Measurements from ENCODE around the gene DIS3L2.

The DIS3L2 gene

GRCh38 chr2:231918501-231919330, 42.8 kb upstream of the DIS3L2 start:
- H3K27ac ChIP-seq: no peak overlapping the region
- H3K36me3 ChIP-seq (ENCODE audit: control insufficient read depth, insufficient read depth, low read length): no peaks in the 10 kb centered on the region
- no peak overlapping the region for H3K4me3 ChIP-seq (ENCODE audit: low read depth, low read length)
- no peak for TF ChIP-seq CTCF (IDR thresholded peaks at IDR 0.05)
- H3K27me3 ChIP-seq (ENCODE audit: control insufficient read depth, insufficient read depth, low read length): no peaks in the 10 kb centered on the region
- no peak overlapping the region for H2AFZ ChIP-seq
- no peaks in the 10 kb centered on the region for H3K9me3 ChIP-seq (ENCODE audit: control insufficient read depth, low read length)
- no peaks in the 10 kb centered on the region for H3K79me2 ChIP-seq
- H3K4me1 ChIP-seq: no peaks in the 10 kb centered on the region
- H3K9ac ChIP-seq: no peak overlapping the region
- H3K4me2 ChIP-seq (ENCODE audit: low read length): no peak overlapping the region

DNA sequence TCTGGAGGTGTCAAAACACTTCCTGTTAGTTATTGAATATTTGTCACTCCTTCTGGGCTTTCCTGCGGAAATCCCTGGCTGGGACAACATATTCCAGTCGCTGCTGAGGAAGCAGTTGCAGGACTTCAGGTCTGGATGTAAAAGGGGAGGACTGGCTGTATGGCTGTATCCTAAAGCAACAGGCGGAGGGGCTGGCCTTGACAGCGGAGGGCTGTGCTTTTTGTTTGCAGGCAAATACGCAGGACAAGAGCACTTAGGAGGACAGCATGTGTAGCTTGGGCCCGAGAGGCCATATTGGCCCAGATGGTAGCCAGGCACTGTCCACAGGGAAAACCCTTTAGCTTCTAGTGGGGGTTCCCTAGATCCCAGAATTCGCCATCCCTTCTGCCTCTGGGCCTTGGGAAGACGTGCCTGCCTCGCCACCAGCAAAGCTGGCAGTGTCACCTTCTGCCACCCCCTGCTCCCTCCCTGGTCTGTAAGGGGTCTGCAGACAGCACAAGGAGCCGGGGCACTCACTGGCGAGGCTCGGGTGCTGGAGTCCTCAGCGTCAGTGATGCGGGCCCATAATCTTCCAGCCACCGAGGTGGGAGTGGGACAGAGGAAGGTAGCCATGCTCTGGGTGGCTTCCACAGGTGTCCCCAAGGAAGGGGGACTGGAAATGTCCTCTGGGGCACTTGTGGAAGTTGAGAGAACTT, 42.0 kb upstream of the DIS3L2 start:
- no peaks in the 10 kb centered on the region for H3K4me1 ChIP-seq
- no peak overlapping the region for H3K27ac ChIP-seq
- H3K27me3 ChIP-seq (ENCODE audit: control insufficient read depth, insufficient read depth, low read length): no peaks in the 10 kb centered on the region

DNA sequence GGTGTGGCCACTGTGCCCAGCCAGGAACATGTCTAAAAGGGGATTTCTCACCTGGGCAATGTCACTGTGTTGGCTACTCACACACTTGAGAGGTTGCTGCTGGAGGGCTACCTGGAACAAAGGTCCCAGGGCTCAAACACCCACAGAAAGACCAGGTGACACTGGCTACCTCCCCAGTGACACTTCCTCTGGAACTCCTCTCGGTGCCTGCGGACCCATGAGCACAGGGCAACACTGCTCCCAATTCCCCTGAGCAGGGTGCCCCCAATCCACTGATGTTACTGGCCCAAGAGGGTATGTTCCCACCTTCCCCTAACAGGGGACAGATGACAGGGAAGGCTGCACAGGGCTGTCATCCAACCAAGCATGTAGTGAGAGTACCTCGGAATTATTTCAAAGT, 41.1 kb upstream of the DIS3L2 start:
- Histone ChIP-seq H2AFZ (no peak overlapping the region), H3K9ac (no peak overlapping the region), H3K9me3 (ENCODE audit: control insufficient read depth, low read length) (no peaks in the 10 kb centered on the region), H3K27me3 (ENCODE audit: control insufficient read depth, insufficient read depth, low read length) (no peaks in the 10 kb centered on the region), H3K4me1 (no peaks in the 10 kb centered on the region), H3K36me3 (ENCODE audit: control insufficient read depth, insufficient read depth, low read length) (no peaks in the 10 kb centered on the region), H3K4me3 (ENCODE audit: low read depth, low read length) (no peak overlapping the region), H3K27ac (no peak overlapping the region), H3K79me2 (no peaks in the 10 kb centered on the region), H3K4me2 (ENCODE audit: low read length) (no peak overlapping the region)
- no peak for TF ChIP-seq CTCF (IDR thresholded peaks at IDR 0.05)

More for the DNA sequence above, 42.0 kb upstream of the DIS3L2 start:
- Histone ChIP-seq H3K9me3 (ENCODE audit: control insufficient read depth, low read length) (no peaks in the 10 kb centered on the region), H2AFZ (no peak overlapping the region), H3K4me2 (ENCODE audit: low read length) (no peak overlapping the region), H3K9ac (no peak overlapping the region), H3K36me3 (ENCODE audit: control insufficient read depth, insufficient read depth, low read length) (no peaks in the 10 kb centered on the region), H3K79me2 (no peaks in the 10 kb centered on the region), H3K4me3 (ENCODE audit: low read depth, low read length) (no peak overlapping the region)
- no peak for TF ChIP-seq CTCF (IDR thresholded peaks at IDR 0.05)

DNA sequence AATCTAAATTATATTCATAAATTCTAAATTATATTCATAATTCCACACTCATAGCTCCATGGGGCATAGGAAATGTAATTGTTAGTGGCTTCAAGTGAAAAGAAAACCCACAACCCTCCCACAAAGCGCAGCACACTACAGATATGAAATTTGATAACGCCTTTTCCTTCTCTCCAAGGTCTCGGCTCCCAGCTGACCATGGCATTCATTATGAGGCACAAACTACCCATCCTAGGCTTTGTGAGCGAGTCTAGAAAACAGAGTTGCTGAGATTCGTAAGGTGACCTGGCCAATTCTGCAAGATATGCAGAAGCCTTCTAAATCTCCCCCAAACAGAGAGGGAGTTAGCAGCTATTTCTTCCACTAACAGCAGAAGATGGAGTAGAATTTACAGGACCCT, 40.7 kb upstream of the DIS3L2 start:
- no peak overlapping the region for H3K4me3 ChIP-seq (ENCODE audit: low read depth, low read length)
- no peak overlapping the region for H2AFZ ChIP-seq
- peaks cover 1% of the 10 kb centered on the region for H3K4me1 ChIP-seq
- no peak overlapping the region for H3K9ac ChIP-seq
- TF ChIP-seq CTCF (IDR thresholded peaks at IDR 0.05): no peak
- H3K27ac ChIP-seq: no peak overlapping the region
- no peaks in the 10 kb centered on the region for H3K36me3 ChIP-seq (ENCODE audit: control insufficient read depth, insufficient read depth, low read length)
- H3K4me2 ChIP-seq (ENCODE audit: low read length): no peak overlapping the region
- H3K79me2 ChIP-seq: no peaks in the 10 kb centered on the region
- H3K27me3 ChIP-seq (ENCODE audit: control insufficient read depth, insufficient read depth, low read length): no peaks in the 10 kb centered on the region
- H3K9me3 ChIP-seq (ENCODE audit: control insufficient read depth, low read length): no peaks in the 10 kb centered on the region

All from parathyroid adenoma (tissue), 2 donors.